Measurements from ENCODE around the gene NTSR2. TPM values are rescaled to one million over a fixed set of nuclear protein-coding genes. Genes with fewer than 3 reads are reported as not detected.

NTSR2 gene
- polyA plus RNA-seq, 6 donors from 2014 or later = not detected

DNA sequence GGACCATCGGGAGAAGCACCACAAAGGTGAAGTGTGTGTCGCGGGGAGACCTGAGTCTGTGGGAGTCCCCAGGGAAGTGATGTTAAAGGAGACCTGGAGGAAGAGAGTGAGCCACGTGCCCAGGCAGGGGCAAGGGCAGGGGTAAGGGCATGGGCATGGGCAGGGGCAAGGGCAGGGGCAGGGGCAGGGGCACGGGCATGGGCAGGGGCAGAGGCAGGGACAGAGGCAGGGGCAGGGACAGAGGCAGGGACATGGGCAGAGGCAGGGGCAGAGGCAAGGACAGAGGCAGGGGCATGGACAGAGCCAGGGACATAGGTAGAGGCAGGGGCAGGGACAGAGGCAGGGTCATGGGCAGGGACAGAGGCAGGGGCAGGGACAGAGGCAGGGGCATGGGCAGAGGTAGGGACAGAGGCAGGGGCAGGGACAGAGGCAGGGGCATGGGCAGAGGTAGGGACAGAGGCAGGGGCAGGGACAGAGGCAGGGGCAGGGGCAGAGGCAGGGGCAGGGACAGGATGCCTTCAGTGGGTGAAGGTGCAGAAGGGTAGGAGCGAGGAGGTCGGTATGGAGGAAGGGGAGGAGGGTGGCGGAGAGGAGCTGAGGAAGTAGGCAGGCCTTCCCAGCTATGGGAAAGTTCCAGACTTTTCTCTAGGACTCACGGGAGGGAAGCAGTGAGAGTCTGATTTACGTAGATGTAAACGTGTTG is 33.3 kb downstream of the NTSR2 start:
- Mint-ChIP-seq H3K4me1 (no peaks in the 10 kb centered on the region), H3K4me3 (no peak overlapping the region), H3K9me3 (no peaks in the 10 kb centered on the region), H3K27me3 (peaks cover 0 to 53% (median 31%) of the 10 kb centered on the region in 3 donors), H3K36me3 (no peaks in the 10 kb centered on the region), H3K27ac (no peak overlapping the region)
- ATAC-seq (ENCODE audit: low read depth in 2 of 2) (no peak), DNase-seq (no peak)

DNA sequence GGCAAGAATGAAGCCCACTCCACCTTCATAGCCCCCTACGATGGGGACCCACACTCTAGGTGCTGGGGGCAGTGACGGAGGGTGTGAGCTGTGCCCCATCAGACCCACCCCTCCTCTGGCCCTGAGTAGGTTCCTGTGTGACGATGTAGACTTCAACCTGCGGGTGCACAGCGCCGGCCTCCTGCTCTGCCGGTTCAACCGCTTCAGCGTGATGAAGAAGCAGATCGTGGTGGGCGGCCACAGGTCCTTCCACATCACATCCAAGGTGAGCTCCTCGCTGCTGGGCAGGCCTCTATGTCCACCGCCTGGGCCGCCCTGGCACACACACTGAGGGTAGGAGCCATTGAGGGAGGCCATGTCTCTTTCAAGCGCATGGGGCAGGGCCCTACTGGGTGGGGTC is 34.9 kb downstream of the NTSR2 start:
- Mint-ChIP-seq H3K9me3 (no peaks in the 10 kb centered on the region), H3K4me1 (no peaks in the 10 kb centered on the region), H3K36me3 (no peaks in the 10 kb centered on the region), H3K4me3 (no peak overlapping the region), H3K27ac (no peak overlapping the region), H3K27me3 (peaks cover 0 to 45% (median 23%) of the 10 kb centered on the region in 3 donors)
- ATAC-seq (ENCODE audit: low read depth in 2 of 2) (no peak), DNase-seq (no peak)

DNA sequence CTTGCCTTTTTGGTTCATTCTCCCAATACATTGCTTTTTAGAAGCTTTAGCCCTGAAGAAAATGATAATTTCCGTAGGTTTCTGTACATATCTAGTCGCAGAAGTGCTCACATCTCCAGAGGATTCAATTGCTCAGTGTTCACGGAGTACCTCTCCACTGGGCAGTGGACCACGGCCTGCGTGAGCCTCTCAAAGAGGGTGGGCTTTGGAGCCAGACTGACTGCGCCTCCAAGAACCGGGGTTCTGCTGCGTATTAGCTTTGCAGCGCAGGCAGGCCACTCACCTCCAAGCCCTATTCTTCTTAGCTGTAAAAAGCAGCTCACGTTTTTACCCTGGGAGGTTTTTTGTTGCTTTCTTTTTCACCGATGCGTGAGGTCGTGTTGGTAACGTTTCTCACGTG is 35.4 kb downstream of the NTSR2 start:
- Mint-ChIP-seq H3K4me1 (no peaks in the 10 kb centered on the region), H3K9me3 (no peaks in the 10 kb centered on the region), H3K27me3 (peaks cover 0 to 39% (median 19%) of the 10 kb centered on the region in 3 donors), H3K4me3 (no peak overlapping the region), H3K27ac (peak overlapping the region in 1 of 6 donors; percentile 14), H3K36me3 (no peaks in the 10 kb centered on the region)
- ATAC-seq (ENCODE audit: low read depth in 2 of 2) = no peak
- DNase-seq = no peak

DNA sequence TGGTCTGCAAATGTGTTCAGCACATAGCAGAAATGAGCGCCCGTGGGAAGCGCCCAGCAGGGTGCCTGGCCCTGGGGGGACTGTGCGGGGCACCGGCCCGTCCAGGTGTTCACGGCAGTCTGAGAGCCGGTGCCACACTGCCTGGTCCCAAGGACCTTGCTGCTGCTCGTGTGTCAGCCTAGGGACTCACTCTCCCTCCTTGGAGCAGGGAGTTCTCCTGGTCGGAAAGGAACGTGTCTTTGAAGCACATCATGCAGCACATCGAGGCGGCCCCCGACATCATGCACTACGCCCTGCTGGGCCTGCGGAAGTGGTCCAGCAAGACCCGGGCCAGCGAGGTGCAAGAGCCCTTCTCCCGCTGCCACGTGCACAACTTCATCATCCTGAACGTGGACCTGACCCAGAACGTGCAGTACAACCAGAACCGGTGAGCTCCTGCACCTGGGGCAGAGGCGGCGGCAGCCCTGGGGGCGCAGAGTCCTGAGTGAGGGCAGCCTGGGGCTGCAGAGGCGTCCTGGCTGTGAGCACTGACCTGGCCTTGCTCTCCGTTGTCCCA is 36.0 kb downstream of the NTSR2 start:
- DNase-seq (no peak), ATAC-seq (ENCODE audit: low read depth in 2 of 2) (no peak)
- Mint-ChIP-seq H3K4me1 (no peaks in the 10 kb centered on the region), H3K9me3 (no peaks in the 10 kb centered on the region), H3K27ac (peak overlapping the region in 1 of 6 donors; percentile 14), H3K4me3 (no peak overlapping the region), H3K36me3 (no peaks in the 10 kb centered on the region), H3K27me3 (peaks cover 0 to 33% (median 13%) of the 10 kb centered on the region in 3 donors)

DNA sequence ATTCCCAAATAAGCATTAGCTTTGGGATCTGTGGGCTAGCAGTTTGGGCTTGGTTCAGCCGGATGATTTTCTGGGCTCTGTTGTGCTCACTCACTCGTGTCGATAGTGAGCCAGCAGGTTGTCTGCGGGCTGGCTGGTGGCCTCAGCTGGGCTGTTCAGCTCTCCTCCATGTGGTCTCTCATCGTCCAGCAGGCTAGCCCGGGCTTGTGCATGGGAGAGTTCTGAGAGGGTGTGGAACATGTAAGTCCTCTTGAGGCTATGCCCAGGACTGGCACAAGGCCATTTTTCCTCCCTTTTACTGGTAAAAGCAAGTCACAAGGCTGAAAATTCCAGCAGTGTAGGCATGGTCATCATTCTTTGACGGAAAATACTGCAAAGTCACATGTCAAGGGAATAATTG is 38.5 kb downstream of the NTSR2 start:
- DNase-seq = no peak
- peaks cover 0 to 10% (median 2%) of the 10 kb centered on the region in 7 donors for H3K9me3 Mint-ChIP-seq
- no peak overlapping the region for H3K27ac Mint-ChIP-seq
- peaks cover 0 to 19% (median 13%) of the 10 kb centered on the region in 3 donors for H3K27me3 Mint-ChIP-seq
- H3K4me1 Mint-ChIP-seq = no peaks in the 10 kb centered on the region
- H3K4me3 Mint-ChIP-seq = no peak overlapping the region
- no peak for ATAC-seq (ENCODE audit: low read depth in 2 of 2)
- H3K36me3 Mint-ChIP-seq = peaks cover 0 to 8% of the 10 kb centered on the region in 2 donors

DNA sequence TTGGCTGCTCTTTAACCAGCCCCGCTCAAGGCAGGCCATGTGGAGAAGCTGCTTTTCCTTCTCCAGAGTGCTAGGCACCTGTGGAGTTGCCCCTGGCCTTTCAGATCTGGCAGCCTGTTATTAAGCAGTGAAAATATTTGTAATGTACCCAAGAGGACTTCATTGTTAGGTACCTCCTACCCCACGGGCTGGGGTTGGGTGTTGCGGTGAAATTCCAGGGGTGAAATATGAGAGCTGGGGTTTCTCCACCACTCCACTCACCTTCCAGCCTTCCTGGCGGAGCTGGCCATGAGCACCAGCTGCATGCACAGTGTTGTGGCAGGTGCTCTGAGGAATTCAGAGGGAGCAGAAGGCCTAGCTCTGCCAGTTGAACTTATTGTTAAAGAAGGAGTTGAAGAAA is 39.1 kb downstream of the NTSR2 start:
- DNase-seq = no peak
- H3K4me1 Mint-ChIP-seq = no peaks in the 10 kb centered on the region
- H3K36me3 Mint-ChIP-seq = peaks cover 0 to 8% of the 10 kb centered on the region in 2 donors
- H3K4me3 Mint-ChIP-seq = peak overlapping the region in 1 of 8 donors; percentile 37
- H3K9me3 Mint-ChIP-seq = peaks cover 0 to 10% (median 2%) of the 10 kb centered on the region in 7 donors
- no peak overlapping the region for H3K27ac Mint-ChIP-seq
- ATAC-seq (ENCODE audit: low read depth in 2 of 2) = no peak
- H3K27me3 Mint-ChIP-seq = peaks cover 0 to 15% (median 8%) of the 10 kb centered on the region in 3 donors

DNA sequence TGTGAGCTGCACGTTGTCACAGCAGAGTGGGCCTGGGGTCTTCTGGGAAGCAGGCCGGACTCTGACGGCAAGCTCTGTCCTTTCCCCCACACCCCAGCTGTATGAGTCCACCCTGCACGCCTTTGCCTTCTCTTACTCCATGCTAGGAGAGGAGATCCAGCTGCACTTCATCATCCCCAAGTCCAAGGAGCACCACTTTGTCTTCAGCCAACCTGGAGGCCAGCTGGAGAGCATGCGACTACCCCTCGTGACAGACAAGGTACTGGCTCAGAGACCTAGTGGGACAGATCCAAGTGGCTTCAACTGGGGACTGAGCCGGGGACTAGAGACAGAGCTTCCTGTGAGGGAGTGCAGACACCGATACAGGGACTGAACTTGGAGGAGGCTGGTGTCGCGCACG is 40.1 kb downstream of the NTSR2 start:
- H3K27ac Mint-ChIP-seq = no peak overlapping the region
- DNase-seq (no peak), ATAC-seq (ENCODE audit: low read depth in 2 of 2) (no peak)
- no peak overlapping the region for H3K4me3 Mint-ChIP-seq
- H3K27me3 Mint-ChIP-seq = peaks cover 0 to 8% (median 5%) of the 10 kb centered on the region in 3 donors
- peaks cover 0 to 10% (median 5%) of the 10 kb centered on the region in 7 donors for H3K9me3 Mint-ChIP-seq
- peaks cover 0 to 8% of the 10 kb centered on the region in 2 donors for H3K36me3 Mint-ChIP-seq
- H3K4me1 Mint-ChIP-seq = no peaks in the 10 kb centered on the region

DNA sequence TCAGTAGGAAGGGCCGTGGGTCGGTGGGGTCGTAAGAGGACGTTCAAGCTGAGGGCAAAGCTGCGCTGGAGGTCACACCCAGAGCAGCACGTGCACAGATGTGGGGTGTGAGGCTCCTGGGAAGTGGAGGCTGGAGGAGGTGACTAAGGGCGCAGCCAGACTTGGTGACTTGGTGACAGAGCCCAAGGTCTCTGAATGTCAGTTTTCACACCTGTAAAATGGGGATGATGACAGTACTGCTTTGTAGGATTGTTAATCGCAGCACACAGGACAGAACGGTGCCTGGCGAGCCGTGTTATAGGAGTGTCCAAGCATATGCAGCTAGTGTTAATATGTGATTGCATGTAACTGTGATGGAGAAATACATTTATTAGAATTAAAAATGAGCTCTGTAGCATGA is 40.8 kb downstream of the NTSR2 start:
- Mint-ChIP-seq H3K27ac (no peak overlapping the region), H3K36me3 (peaks cover 0 to 8% of the 10 kb centered on the region in 2 donors), H3K4me3 (peak overlapping the region in 2 of 8 donors; percentile 10 to 77), H3K9me3 (peaks cover 0 to 12% (median 5%) of the 10 kb centered on the region in 7 donors), H3K27me3 (peaks cover 0 to 8% (median 0%) of the 10 kb centered on the region in 3 donors), H3K4me1 (no peaks in the 10 kb centered on the region)
- no peak for DNase-seq
- no peak for ATAC-seq (ENCODE audit: low read depth in 2 of 2)

DNA sequence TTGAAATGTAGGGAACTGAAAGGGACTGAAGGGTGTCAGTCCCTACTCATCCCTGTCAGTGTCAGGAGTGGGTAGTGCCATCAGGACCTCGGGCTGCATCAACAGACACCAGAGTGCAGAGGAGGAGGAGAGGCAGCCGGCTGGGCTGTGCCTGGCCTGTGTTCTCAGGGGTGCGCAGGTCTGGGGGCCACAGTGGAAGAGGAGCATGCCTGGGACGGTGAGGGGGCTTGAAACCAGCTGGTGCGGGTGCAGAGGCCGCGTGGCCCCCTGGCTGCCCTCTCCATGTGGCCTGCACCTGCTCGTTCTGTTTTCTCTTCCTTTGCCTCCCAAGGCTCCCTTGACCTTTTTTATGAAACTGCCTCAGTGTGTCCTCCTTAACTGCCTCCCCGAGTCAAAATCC is 41.3 kb downstream of the NTSR2 start:
- Mint-ChIP-seq H3K4me3 (no peak overlapping the region), H3K36me3 (peaks cover 0 to 8% of the 10 kb centered on the region in 2 donors), H3K4me1 (no peaks in the 10 kb centered on the region), H3K9me3 (peaks cover 0 to 12% (median 5%) of the 10 kb centered on the region in 7 donors), H3K27me3 (peaks cover 0 to 8% (median 0%) of the 10 kb centered on the region in 3 donors), H3K27ac (no peak overlapping the region)
- ATAC-seq (ENCODE audit: low read depth in 2 of 2) (no peak), DNase-seq (no peak)

DNA sequence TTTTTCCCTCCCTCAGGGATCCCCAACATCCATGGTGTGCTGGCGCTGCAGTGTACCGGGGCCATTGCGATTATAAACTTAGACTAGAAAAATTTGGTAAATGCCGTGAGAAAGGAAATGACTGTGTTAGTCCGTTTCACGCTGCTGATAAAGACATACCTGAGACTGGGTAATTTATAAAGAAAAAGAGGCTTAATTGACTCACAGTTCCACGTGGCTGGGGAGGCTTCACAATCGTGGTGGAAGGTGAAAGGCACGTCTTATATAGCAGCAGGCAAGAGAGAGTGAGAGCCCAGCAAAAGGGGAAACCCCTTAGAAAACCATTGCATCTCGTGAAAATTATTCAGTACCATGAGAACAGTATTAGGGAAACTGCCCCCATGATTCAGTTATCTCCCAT is 44.3 kb downstream of the NTSR2 start:
- no peak overlapping the region for H3K4me3 Mint-ChIP-seq
- peaks cover 0 to 12% (median 5%) of the 10 kb centered on the region in 7 donors for H3K9me3 Mint-ChIP-seq
- peaks cover 6 to 18% (median 7%) of the 10 kb centered on the region in 3 donors for H3K27me3 Mint-ChIP-seq
- peaks cover 0 to 8% of the 10 kb centered on the region in 2 donors for H3K36me3 Mint-ChIP-seq
- H3K4me1 Mint-ChIP-seq = no peaks in the 10 kb centered on the region
- H3K27ac Mint-ChIP-seq = no peak overlapping the region
- DNase-seq = no peak
- ATAC-seq (ENCODE audit: low read depth in 2 of 2) = no peak

DNA sequence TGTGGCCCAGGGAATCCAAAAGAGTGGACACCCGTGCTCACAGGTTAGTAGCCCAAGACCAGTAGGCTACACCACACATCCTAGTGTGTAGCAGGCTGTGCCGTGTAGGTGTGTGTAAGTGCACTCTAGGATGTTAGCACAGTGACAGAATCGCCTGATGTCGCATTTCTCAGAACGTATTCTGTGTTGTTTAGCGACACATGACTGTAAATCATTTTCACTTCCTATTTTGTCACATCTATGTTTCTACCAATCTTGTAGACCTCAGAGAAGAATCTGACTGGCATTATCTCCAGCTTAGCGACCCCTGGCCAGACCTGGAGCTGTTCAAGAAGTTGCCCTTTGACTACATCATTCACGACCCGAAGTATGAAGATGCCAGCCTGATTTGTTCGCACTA is 45.1 kb downstream of the NTSR2 start:
- ATAC-seq (ENCODE audit: low read depth in 2 of 2) (no peak), DNase-seq (no peak)
- H3K4me1 Mint-ChIP-seq = no peaks in the 10 kb centered on the region
- H3K4me3 Mint-ChIP-seq = no peak overlapping the region
- peaks cover 0 to 12% (median 5%) of the 10 kb centered on the region in 7 donors for H3K9me3 Mint-ChIP-seq
- H3K27ac Mint-ChIP-seq = no peak overlapping the region
- H3K27me3 Mint-ChIP-seq = peaks cover 7 to 18% (median 10%) of the 10 kb centered on the region in 3 donors
- peaks cover 0 to 8% of the 10 kb centered on the region in 2 donors for H3K36me3 Mint-ChIP-seq

DNA sequence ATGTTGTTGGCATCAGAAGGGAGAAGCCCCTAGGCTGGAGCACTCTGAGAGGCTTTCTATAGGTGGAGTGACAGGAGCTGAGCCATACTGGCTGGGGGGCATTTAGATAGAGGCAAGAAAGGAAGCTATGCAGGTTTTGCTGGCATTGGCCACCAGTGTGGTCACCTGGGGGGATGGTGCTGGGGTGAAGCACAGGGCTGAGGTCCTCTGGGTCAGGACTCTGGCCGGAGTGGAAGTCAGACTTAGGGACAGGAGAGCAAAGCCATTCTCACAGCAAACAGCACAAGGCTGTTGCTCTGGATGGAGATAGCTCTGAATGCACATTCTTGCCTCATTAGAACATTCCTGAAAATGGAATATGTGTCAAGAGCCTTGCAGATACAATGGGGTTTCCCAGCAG is 47.4 kb downstream of the NTSR2 start:
- DNase-seq = no peak
- H3K27ac Mint-ChIP-seq = no peak overlapping the region
- H3K9me3 Mint-ChIP-seq = peaks cover 0 to 12% (median 2%) of the 10 kb centered on the region in 7 donors

DNA sequence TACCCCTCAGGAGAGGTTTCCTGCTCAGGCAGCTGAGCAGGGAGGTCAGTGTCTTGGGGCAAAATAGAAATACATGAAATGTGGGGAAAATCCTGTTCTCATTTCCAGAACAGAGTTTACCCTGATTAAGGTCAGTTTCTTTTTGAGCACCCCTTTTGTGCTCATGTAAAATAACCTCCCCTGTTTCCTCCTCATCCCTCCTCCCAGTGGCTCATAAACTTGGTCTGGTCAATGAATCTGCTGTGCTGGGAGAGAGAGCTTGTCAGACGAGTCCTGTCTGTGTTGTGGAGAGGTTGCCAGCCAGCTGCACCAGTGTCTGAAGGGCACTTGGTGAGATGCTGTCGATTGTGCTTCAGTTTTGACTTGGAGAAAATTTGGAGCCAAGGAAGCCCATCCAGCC is 48.6 kb downstream of the NTSR2 start:
- Mint-ChIP-seq H3K4me1 (no peaks in the 10 kb centered on the region), H3K27me3 (peaks cover 10 to 12% (median 11%) of the 10 kb centered on the region in 3 donors), H3K27ac (no peak overlapping the region), H3K4me3 (no peak overlapping the region), H3K9me3 (peaks cover 0 to 12% (median 0%) of the 10 kb centered on the region in 7 donors), H3K36me3 (no peaks in the 10 kb centered on the region)
- ATAC-seq (ENCODE audit: low read depth in 2 of 2) = no peak
- DNase-seq = no peak

More for the DNA sequence above, 47.4 kb downstream of the NTSR2 start:
- no peak for ATAC-seq (ENCODE audit: low read depth in 2 of 2)
- no peaks in the 10 kb centered on the region for H3K4me1 Mint-ChIP-seq
- H3K36me3 Mint-ChIP-seq = peaks cover 0 to 4% of the 10 kb centered on the region in 2 donors
- H3K27me3 Mint-ChIP-seq = peaks cover 7 to 13% (median 10%) of the 10 kb centered on the region in 3 donors
- no peak overlapping the region for H3K4me3 Mint-ChIP-seq

DNA sequence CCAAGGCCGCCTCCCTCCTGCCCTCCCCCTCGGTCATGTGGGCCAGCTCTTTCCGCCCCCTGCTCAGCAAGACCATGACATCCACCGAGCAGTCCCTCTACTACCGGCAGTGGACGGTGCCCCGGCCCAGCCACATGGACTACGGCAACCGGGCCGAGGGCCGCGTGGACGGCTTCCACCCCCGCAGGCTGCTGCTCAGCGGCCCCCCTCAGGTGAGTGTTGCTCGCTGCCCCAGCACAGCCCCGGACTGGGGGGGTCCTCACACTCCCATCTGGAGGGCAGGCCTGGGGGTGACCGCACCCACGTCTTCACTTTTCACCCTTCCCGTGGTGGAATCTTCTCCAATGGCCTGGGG is 51.3 kb downstream of the NTSR2 start:
- H3K36me3 Mint-ChIP-seq = no peaks in the 10 kb centered on the region
- no peaks in the 10 kb centered on the region for H3K4me1 Mint-ChIP-seq
- peaks cover 14 to 17% (median 16%) of the 10 kb centered on the region in 3 donors for H3K27me3 Mint-ChIP-seq
- no peak for DNase-seq
- no peaks in the 10 kb centered on the region for H3K9me3 Mint-ChIP-seq
- H3K4me3 Mint-ChIP-seq = no peak overlapping the region
- H3K27ac Mint-ChIP-seq = no peak overlapping the region
- no peak for ATAC-seq (ENCODE audit: low read depth in 2 of 2)
